ENCODE measurements around the gene MBOAT7. TPM values are rescaled to one million over a fixed set of nuclear protein-coding genes. Genes with fewer than 3 reads are reported as not detected.
A peak's percentile ranks its signal among the peaks of the same experiment; 100 is the strongest.

The MBOAT7 gene
- polyA plus RNA-seq, 1 donor from 2014 or later: 19.0 TPM

- no peaks in the 10 kb centered on the region for H3K27me3 ChIP-seq (ENCODE audit: insufficient read depth, low read depth, low read length)
- no peak overlapping the region for H2AFZ ChIP-seq (ENCODE audit: low read depth, low read length)
- no peak overlapping the region for H3K27ac ChIP-seq (ENCODE audit: low read length)
- no peaks in the 10 kb centered on the region for H3F3A ChIP-seq (ENCODE audit: insufficient read depth, low read length, poor library complexity, severe bottlenecking)
- no peaks in the 10 kb centered on the region for H3K9me3 ChIP-seq (ENCODE audit: low read length)
- no peak overlapping the region for H3K9ac ChIP-seq (ENCODE audit: low read length)
- no peaks in the 10 kb centered on the region for H3K36me3 ChIP-seq (ENCODE audit: insufficient read depth, low read length)
- H3K9me2 ChIP-seq (ENCODE audit: insufficient read depth, low read length): no peaks in the 10 kb centered on the region
- H4K20me1 ChIP-seq (ENCODE audit: insufficient read depth): no peaks in the 10 kb centered on the region
- no peak overlapping the region for H3K4me2 ChIP-seq (ENCODE audit: low read length)
- TF ChIP-seq SMC3 (conservative IDR thresholded peaks at IDR 0.05; ENCODE audit: poor library complexity) (no peak), TAF1 (IDR thresholded peaks at IDR 0.05; ENCODE audit: low read depth) (no peak), EP300 (conservative IDR thresholded peaks at IDR 0.05; ENCODE audit: poor library complexity, severe bottlenecking) (no peak), REST (IDR thresholded peaks at IDR 0.05; ENCODE audit: borderline replicate concordance) (no peak), EZH2 (IDR thresholded peaks at IDR 0.05; ENCODE audit: borderline replicate concordance, insufficient read depth, low read length, poor library complexity, severe bottlenecking) (no peak), CTCF (IDR thresholded peaks at IDR 0.05; ENCODE audit: poor library complexity, severe bottlenecking) (no peak), RAD21 (conservative IDR thresholded peaks at IDR 0.05) (no peak), POLR2AphosphoS5 (IDR thresholded peaks at IDR 0.05) (no peak), MXI1 (conservative IDR thresholded peaks at IDR 0.05; ENCODE audit: poor library complexity, severe bottlenecking) (no peak)
- H3K4me3 ChIP-seq (ENCODE audit: low read length): no peak overlapping the region
- H3K79me2 ChIP-seq (replicated peaks; ENCODE audit: insufficient read depth, low read length): peaks cover 12% of the 10 kb centered on the region
Observed at GRCh38 chr19:54133957-54134590, 55.3 kb downstream of the MBOAT7 start.

- Histone ChIP-seq H3K27ac (ENCODE audit: low read length) (no peak overlapping the region), H3K9me2 (ENCODE audit: insufficient read depth, low read length) (no peaks in the 10 kb centered on the region)
- TF ChIP-seq REST (IDR thresholded peaks at IDR 0.05; ENCODE audit: borderline replicate concordance): no peak
- TF ChIP-seq EZH2 (IDR thresholded peaks at IDR 0.05; ENCODE audit: borderline replicate concordance, insufficient read depth, low read length, poor library complexity, severe bottlenecking): peak; percentile 76
- TF ChIP-seq POLR2AphosphoS5 (IDR thresholded peaks at IDR 0.05): peak; percentile 17
Observed at GRCh38 chr19:54133312-54133956, 55.9 kb downstream of the MBOAT7 start.

More at GRCh38 chr19:54133312-54133956, 55.9 kb downstream of the MBOAT7 start:
- no peaks in the 10 kb centered on the region for H3K27me3 ChIP-seq (ENCODE audit: insufficient read depth, low read depth, low read length)
- no peak overlapping the region for H3K4me2 ChIP-seq (ENCODE audit: low read length)
- no peak overlapping the region for H3K4me3 ChIP-seq (ENCODE audit: low read length)
- no peaks in the 10 kb centered on the region for H3F3A ChIP-seq (ENCODE audit: insufficient read depth, low read length, poor library complexity, severe bottlenecking)
- H3K9me3 ChIP-seq (ENCODE audit: low read length): no peaks in the 10 kb centered on the region
- no peaks in the 10 kb centered on the region for H4K20me1 ChIP-seq (ENCODE audit: insufficient read depth)
- H2AFZ ChIP-seq (ENCODE audit: low read depth, low read length): no peak overlapping the region
- H3K36me3 ChIP-seq (ENCODE audit: insufficient read depth, low read length): no peaks in the 10 kb centered on the region
- no peak overlapping the region for H3K9ac ChIP-seq (ENCODE audit: low read length)
- H3K79me2 ChIP-seq (replicated peaks; ENCODE audit: insufficient read depth, low read length): peaks cover 5% of the 10 kb centered on the region

Measured in neural cell (in vitro differentiated cells).